Erythroblast (primary cell): Measurements from ENCODE around the gene LDLR.

Experiments
- DNase-seq, 2 experiments: peaks; one replicate each; lab custom pipeline; 2025; lab: John Stamatoyannopoulos, UW
- GATA1 ChIP-seq: IDR thresholded peaks from 2 replicates; pipeline ENCODE4 v1.6.1; 2011; ENCODE audit warnings: low read depth, mild to moderate bottlenecking, control low read depth, low read length, moderate library complexity
- POLR2A ChIP-seq: IDR thresholded peaks from 2 replicates; pipeline ENCODE4 v1.6.1; 2011; ENCODE audit warnings: mild to moderate bottlenecking, low read length

Gene LDLR

GRCh38 chr19:11089254-11090013 lies at the start of gene LDLR:
Gene LDLR, plus strand, starts transcription at chr19:11089463. Its CDS starts 86 bp downstream, at chr19:11089549.
- peak; percentile 90 for DNase-seq
- no peak for TF ChIP-seq GATA1
- peak; percentile 99 for TF ChIP-seq POLR2A

- TF ChIP-seq GATA1: no peak
- no peak for TF ChIP-seq POLR2A
- no peak for DNase-seq
These were observed 48.1 kb upstream of the LDLR start for GRCh38 chr19:11041194-11041593.

- no peak for DNase-seq
- TF ChIP-seq GATA1 (no peak), POLR2A (no peak)
These were observed 47.2 kb upstream of the LDLR start for GRCh38 chr19:11041966-11042627.

- TF ChIP-seq GATA1 (no peak), POLR2A (no peak)
These were observed 44.8 kb upstream of the LDLR start for GRCh38 chr19:11044431-11044830.

GRCh38 chr19:11045536-11045935 lies 43.7 kb upstream of the LDLR start:
- DNase-seq: no peak
- no peak for TF ChIP-seq POLR2A
- TF ChIP-seq GATA1: no peak

More at GRCh38 chr19:11044431-11044830, 44.8 kb upstream of the LDLR start:
- no peak for DNase-seq

DNA sequence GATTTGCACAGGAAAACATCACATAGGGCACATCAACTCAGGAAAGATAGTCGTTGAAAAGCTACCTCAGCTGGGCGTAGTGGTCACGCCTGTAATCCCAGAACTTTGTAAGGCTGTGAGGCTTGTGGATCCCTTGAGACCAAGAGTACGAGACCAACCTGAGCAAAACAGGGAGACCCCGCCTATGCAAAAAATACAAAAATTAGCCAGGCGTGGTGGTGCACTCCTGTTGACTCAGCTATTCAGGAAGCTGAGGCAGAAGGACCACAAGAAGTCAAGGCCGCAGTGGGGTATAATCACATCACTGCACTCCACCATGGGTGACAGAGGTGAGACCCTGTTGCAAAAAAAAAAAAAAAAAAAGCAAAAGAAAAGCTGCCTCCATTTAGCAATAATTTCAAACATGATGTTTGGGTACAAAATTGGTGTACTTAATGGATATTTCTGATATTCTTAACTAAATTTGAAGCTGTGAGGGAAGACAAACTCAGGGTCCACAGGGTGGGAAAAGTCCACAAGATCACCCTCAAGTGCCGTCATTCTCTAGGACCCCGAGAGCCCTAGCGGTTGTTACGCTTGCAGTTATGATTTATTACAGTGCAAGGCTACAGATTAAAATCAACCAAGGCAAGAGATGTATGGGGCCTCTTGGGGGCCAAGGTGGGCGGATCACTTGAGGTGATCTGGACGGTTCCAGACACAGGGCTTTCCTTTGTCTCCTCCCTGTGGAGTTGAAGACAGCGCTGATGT lies 42.5 kb upstream of the LDLR start:
- no peak for TF ChIP-seq POLR2A
- no peak for TF ChIP-seq GATA1
- no peak for DNase-seq

DNA sequence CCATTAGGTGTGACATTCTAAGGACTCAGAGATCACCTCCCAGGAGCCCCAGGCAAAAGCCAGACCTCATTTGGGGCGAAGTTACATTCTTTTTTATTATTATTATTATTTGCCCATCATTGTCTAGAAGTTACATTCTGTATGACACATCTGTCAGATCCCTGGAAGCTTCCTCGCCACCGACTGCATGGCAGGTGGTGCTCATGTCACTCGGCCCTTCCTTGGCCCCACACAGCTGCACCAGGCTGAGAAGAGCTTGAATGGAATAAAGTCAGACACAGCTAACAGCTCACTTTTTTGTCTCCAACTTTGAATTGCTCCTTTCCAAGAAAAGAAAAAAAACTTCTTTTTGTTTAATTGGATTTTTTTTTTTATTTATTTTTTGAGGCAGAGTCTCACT lies 41.4 kb upstream of the LDLR start:
- DNase-seq: no peak
- TF ChIP-seq GATA1 (no peak), POLR2A (no peak)

DNA sequence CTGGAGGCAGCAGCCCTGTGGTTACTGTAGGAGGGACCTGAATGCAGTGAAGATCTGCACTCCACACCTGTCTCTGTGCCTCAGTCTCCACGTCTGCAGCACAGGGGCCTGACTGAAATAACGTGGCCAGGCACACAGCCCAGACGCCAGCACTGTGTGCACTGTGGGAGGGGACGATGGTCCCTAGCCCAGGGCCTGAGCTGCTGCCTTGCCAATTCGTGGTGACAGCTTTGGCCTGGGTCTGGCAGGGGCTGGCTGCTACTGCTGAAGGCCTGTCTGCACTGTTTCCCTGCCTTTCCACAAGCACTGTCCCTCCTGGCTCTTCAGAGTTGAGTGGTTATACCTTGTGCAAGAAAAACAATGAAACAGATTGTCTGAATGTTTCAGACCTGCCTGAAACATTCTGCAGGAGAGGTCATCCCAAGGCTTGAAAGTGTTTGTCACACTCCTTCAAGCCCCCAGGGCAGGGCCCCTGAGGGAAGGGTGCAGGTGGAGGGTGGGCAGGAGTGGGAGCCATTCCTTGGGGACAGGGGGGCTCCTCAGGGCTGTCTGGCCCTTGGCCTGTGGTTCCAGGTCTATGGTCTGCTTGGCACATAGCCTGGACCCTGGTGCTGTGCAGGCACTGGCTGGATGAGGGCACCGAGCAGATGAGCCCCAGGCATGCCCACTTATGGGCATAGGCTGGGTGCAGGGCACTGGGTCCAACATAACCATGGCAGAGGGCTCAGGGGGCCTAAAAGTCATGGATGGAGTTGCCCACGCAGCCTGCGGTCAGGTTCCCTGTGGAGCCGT lies 38.7 kb upstream of the LDLR start:
- TF ChIP-seq GATA1 (no peak), POLR2A (no peak)

DNA sequence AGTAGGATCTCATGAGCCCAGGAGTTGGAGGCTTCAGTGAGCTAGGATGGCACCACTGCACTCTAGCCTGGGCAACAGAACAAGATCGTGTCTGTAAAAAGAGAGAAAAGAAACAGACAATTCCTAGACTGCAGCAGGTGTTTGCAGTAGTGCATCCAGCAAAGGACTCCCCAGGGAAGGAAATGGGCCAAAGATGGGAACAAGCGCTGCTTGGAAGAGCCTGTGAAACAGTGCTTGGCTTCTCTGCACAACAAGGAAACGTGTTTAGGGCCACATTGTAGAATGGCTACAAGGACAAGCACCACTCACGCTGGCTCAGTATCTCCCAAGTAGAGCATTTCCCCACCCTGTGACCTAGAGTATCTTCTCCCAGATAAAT lies 35.5 kb upstream of the LDLR start:
- no peak for DNase-seq
- TF ChIP-seq GATA1 (no peak), POLR2A (no peak)

More for the DNA sequence above, 38.7 kb upstream of the LDLR start:
- no peak for DNase-seq

DNA sequence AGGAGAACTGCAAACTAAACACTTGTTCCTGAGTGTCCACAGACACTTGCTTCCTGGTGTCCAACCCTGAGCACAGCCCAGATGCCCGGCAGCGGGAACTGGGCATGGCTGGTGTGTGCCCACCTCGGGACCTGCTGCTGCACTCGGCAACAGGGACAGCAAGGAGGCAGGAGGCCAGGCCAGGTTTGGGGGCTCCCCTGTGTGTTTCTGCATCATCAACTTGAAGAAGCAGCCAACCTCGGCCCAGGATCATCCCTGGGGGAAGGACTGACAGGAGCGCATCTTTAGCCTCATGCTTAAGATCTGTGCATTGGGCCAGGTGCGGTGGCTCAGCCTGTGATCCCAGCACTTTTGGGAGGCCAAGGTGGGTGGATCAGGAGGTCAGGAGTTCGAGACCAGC lies 35.1 kb upstream of the LDLR start:
- no peak for DNase-seq

DNA sequence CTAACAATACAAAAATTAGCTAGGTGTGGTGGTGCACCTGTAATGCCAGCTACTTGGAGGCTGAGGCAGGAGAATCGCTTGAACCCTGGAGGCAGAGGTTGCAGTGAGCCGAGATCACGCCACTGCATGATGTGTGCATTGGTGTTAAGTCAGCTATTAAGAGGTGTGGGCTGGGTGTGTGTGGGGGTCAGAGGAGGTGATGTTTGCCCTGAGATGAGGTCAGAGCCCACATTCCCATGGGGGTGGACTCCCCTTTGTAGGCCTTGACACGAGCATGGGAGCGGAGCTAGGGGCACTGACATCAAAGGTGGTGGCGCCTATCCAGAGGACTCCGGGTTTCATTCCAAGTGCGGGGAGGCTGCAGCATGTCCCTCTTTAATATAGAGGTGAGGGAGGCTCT lies 34.6 kb upstream of the LDLR start:
- no peak for DNase-seq
- TF ChIP-seq POLR2A (no peak), GATA1 (no peak)

More for the DNA sequence above, 35.1 kb upstream of the LDLR start:
- no peak for TF ChIP-seq GATA1
- no peak for TF ChIP-seq POLR2A

- TF ChIP-seq GATA1: no peak
- TF ChIP-seq POLR2A: no peak
- DNase-seq: no peak
These were observed 30.8 kb upstream of the LDLR start for GRCh38 chr19:11058246-11059030.
